ENCODE measurements around the gene NID1.

Gene NID1

DNA sequence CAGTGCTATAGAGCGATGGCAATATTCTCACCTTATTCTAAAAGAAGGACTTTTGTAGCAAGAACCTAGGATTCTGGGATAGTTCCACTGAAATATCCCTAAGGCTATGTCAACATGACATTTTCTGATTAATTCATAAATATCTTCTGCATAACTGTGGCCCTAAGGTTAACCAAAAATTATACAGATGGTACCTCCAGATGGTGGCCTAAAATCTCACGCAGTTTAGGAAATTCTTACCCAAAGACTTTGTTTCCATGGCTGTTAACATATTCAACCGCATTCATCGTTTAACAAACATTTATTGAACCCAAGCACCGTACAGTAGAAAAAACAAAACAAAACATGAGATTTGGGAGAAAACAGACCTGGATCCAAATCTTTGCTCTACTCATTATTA is 19.1 kb downstream of the NID1 start:
- H3K27me3 Mint-ChIP-seq: no peaks in the 10 kb centered on the region
- H3K36me3 Mint-ChIP-seq (ENCODE audit: insufficient read depth): no peaks in the 10 kb centered on the region
- no peak for DNase-seq (ENCODE audit: low spot score in 2 of 2)
- no peak for ATAC-seq (replicated peaks; ENCODE audit: extremely low read depth, poor library complexity, severe bottlenecking)
- H3K27ac Mint-ChIP-seq (ENCODE audit: low read depth): no peak overlapping the region
- H3K9me3 Mint-ChIP-seq: no peaks in the 10 kb centered on the region
- H3K4me1 Mint-ChIP-seq: no peaks in the 10 kb centered on the region
- no peak overlapping the region for H3K4me3 Mint-ChIP-seq

DNA sequence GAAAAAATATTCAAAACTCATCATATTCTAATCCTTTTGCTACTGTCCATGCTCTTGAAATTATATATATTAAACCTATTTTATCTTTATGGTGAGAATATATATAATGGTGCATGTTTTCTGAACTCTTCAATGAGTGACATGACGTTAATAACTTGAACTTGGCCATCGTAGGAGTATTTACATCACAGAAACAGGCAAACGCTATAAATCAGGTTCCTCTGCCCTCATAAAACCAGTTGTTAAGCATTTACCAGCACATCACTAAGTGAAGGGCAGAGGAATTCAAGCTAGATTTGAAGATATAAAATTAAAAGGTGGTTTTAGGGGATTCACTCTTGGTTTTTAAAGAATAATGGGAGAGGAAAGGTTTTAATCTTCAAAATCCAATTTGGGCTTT is 20.5 kb downstream of the NID1 start:
- no peak for DNase-seq (ENCODE audit: low spot score in 2 of 2)
- ATAC-seq (replicated peaks; ENCODE audit: extremely low read depth, poor library complexity, severe bottlenecking): no peak
- Mint-ChIP-seq H3K9me3 (no peaks in the 10 kb centered on the region), H3K27ac (ENCODE audit: low read depth) (no peak overlapping the region), H3K4me1 (no peaks in the 10 kb centered on the region), H3K4me3 (no peak overlapping the region), H3K27me3 (no peaks in the 10 kb centered on the region), H3K36me3 (ENCODE audit: insufficient read depth) (no peaks in the 10 kb centered on the region)

DNA sequence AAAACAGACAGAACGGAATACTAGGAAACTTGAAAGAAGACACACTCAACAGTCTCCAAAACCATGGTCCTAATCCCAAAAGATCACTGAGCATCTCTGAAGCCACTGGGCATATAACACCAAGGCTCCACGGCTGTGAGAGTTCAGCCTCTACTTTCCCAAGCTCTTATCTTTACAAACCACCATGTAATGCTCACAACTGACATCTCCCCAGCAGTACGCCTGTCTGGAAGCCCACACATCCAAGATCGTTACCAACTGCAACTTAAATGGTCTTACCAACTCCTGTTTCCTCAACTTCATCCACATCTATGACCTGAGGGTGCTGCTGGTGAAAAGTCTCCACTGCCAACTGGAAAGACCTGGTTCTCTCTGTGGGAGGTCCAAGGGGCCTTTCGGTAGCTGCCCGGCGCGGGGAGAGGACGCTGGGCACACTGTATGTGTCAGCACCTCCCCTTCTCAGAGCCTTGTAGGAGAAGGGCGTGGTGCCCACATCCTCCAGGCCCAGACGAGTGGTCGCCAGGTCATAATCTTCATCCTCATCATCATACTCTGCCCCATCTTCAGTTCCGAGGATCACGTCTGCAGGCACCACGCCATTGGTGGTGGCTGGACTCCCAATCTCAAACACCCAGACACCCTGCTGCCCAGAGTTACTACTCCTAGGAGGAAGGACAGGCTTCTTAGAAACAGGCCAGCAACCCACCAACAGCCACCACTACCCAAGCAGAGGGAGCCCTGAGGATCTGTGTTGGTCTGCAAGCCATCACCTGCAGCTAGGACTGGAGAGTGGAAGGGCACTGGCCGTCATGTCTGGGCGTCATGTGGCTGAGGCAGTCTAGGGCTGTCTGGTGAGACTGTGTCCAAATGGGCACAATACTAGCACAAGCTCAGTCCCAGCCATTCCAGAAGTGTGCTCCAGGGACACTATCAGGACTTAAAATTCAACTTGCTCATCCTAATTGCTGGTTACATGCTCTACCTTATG is 23.0 kb downstream of the NID1 start:
- H3K27me3 Mint-ChIP-seq: no peaks in the 10 kb centered on the region
- no peaks in the 10 kb centered on the region for H3K9me3 Mint-ChIP-seq
- no peaks in the 10 kb centered on the region for H3K36me3 Mint-ChIP-seq (ENCODE audit: insufficient read depth)
- no peaks in the 10 kb centered on the region for H3K4me1 Mint-ChIP-seq
- H3K4me3 Mint-ChIP-seq: no peak overlapping the region
- DNase-seq (ENCODE audit: low spot score in 2 of 2) (no peak), ATAC-seq (replicated peaks; ENCODE audit: extremely low read depth, poor library complexity, severe bottlenecking) (no peak)
- no peak overlapping the region for H3K27ac Mint-ChIP-seq (ENCODE audit: low read depth)

DNA sequence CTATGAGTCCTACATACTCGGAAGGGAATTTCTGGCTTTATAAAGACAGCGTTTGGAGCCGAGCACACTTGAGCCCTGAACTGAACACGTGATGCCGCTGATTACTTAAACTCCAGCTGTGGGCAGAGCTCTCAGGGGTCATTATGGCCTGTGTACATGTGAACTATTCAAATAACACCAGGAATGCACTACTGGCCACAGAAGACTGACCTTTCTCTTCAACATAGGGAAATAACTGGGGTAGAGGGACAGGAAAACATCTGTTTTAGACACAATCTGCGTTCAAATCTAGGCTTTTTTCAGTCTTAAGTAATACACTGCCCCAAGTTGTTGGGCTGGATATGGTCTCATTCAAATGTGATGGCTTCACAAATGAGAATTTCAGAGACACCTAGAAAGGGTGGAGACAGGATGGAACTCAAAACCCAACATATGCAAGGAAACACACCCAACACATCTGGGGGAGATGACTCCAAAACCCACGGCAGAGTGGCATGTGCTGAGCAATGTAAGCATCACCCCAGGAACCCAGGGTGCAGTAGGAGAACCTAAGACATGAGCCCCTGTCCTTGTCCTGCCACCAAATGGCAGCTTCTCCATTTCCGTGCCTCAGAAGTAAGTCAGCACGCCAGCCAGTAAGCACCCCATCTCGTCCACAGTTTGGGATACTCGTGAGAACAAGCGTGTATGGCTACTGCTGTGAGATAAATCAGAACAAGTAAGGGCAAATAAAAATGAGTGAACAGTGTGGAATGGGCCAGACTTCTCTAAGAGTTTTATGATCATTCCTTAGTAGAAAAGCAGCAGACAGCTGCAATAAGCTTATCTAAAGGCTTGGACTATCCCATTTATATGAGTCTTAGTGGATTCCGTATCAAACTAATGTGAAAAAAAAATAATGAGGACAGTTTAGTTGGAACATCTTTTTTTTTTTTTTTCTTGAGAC is 24.9 kb downstream of the NID1 start:
- Mint-ChIP-seq H3K27ac (ENCODE audit: low read depth) (no peak overlapping the region), H3K4me3 (no peak overlapping the region), H3K36me3 (ENCODE audit: insufficient read depth) (no peaks in the 10 kb centered on the region), H3K9me3 (no peaks in the 10 kb centered on the region), H3K27me3 (no peaks in the 10 kb centered on the region), H3K4me1 (no peaks in the 10 kb centered on the region)
- ATAC-seq (replicated peaks; ENCODE audit: extremely low read depth, poor library complexity, severe bottlenecking): no peak
- DNase-seq (ENCODE audit: low spot score in 2 of 2): no peak

DNA sequence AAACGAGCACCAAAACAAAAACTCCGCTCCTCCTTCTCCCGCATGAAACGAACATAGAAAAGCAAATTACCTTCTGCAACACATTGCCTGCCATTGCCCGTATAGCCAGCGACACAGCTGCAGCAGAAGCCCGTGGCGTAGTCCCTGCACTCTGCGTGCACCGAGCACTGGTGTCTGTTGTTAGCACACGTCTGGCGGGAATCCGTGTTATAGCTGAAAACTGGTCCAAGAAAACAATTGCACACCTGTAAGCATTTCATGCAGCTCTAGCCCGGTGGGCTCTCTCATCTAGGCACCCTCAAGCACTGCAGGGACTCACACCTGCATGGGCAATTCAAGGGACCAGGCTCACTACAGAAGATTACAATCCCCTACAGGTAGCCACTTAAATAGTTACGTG is 26.9 kb downstream of the NID1 start:
- no peaks in the 10 kb centered on the region for H3K9me3 Mint-ChIP-seq

DNA sequence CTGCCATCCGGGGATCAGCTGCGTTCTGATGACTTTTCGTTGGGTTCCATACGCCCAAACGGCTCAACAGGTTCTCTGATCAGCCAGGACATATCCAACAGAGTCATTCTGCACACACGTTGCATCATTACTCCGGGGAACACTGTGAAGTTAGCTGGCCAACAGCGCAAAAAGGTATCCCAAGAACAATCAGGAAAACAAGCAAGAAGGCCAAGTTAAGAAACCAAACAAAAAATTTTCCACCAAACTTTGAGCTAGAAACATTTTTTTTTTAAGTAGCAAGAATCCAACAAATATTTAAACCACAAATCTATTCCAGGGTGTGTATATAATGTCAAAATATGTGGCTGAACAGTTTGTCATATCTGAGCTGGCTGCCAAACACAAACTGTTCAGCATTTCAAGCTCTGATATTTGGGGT is 29.2 kb downstream of the NID1 start:
- Mint-ChIP-seq H3K27ac (ENCODE audit: low read depth) (no peak overlapping the region), H3K4me1 (no peaks in the 10 kb centered on the region), H3K27me3 (no peaks in the 10 kb centered on the region), H3K36me3 (ENCODE audit: insufficient read depth) (no peaks in the 10 kb centered on the region), H3K4me3 (no peak overlapping the region), H3K9me3 (no peaks in the 10 kb centered on the region)
- ATAC-seq (replicated peaks; ENCODE audit: extremely low read depth, poor library complexity, severe bottlenecking) (no peak), DNase-seq (ENCODE audit: low spot score in 2 of 2) (no peak)

More for the DNA sequence above, 26.9 kb downstream of the NID1 start:
- DNase-seq (ENCODE audit: low spot score in 2 of 2) (no peak), ATAC-seq (replicated peaks; ENCODE audit: extremely low read depth, poor library complexity, severe bottlenecking) (no peak)
- no peak overlapping the region for H3K4me3 Mint-ChIP-seq
- H3K4me1 Mint-ChIP-seq: no peaks in the 10 kb centered on the region
- no peak overlapping the region for H3K27ac Mint-ChIP-seq (ENCODE audit: low read depth)
- no peaks in the 10 kb centered on the region for H3K36me3 Mint-ChIP-seq (ENCODE audit: insufficient read depth)
- H3K27me3 Mint-ChIP-seq: no peaks in the 10 kb centered on the region

DNA sequence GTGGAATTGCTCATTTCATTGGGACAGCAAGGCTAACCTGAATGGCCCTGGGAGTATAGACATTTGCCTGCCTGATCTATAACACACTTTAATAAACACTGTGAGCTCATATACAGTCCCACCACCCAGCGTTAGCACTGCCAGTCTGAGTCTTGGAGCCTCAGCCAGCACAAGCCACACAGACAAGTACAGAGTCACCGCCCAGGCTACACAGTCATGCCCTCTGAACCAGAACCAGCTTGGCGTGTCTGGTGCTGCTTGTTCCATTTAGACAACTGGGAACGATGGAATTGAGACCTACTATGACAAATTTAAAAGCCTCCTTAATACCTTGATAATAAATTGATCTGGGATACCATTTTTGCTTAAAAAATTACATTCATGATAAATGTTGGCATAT is 31.6 kb downstream of the NID1 start:
- H3K9me3 Mint-ChIP-seq: no peaks in the 10 kb centered on the region

DNA sequence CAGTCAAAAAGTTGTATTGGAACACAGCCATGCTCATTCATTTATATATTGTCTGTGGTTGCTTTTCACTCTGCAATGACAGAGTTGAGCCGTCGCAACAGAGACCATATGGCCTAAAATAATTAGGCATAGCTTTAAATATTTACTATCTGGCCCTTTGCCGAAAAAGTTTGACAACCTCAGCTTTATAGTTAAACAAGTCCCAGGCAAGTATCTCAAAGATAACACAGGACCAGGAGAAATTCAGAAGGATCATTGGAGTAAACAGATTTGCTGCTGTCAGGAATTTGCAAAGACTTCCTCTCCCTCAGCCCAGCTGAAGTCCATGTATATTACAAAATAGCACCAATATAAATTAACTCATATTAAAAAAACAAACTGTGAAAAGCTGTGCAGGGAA is 34.4 kb downstream of the NID1 start:
- Mint-ChIP-seq H3K36me3 (ENCODE audit: insufficient read depth) (no peaks in the 10 kb centered on the region), H3K27ac (ENCODE audit: low read depth) (no peak overlapping the region), H3K4me1 (peaks cover 5% of the 10 kb centered on the region), H3K9me3 (no peaks in the 10 kb centered on the region), H3K27me3 (no peaks in the 10 kb centered on the region), H3K4me3 (no peak overlapping the region)
- ATAC-seq (replicated peaks; ENCODE audit: extremely low read depth, poor library complexity, severe bottlenecking): no peak
- DNase-seq (ENCODE audit: low spot score in 2 of 2): no peak

More for the DNA sequence above, 31.6 kb downstream of the NID1 start:
- no peaks in the 10 kb centered on the region for H3K36me3 Mint-ChIP-seq (ENCODE audit: insufficient read depth)
- H3K4me3 Mint-ChIP-seq: no peak overlapping the region
- no peak for DNase-seq (ENCODE audit: low spot score in 2 of 2)
- H3K27me3 Mint-ChIP-seq: no peaks in the 10 kb centered on the region
- no peak overlapping the region for H3K27ac Mint-ChIP-seq (ENCODE audit: low read depth)
- ATAC-seq (replicated peaks; ENCODE audit: extremely low read depth, poor library complexity, severe bottlenecking): no peak
- H3K4me1 Mint-ChIP-seq: no peaks in the 10 kb centered on the region

DNA sequence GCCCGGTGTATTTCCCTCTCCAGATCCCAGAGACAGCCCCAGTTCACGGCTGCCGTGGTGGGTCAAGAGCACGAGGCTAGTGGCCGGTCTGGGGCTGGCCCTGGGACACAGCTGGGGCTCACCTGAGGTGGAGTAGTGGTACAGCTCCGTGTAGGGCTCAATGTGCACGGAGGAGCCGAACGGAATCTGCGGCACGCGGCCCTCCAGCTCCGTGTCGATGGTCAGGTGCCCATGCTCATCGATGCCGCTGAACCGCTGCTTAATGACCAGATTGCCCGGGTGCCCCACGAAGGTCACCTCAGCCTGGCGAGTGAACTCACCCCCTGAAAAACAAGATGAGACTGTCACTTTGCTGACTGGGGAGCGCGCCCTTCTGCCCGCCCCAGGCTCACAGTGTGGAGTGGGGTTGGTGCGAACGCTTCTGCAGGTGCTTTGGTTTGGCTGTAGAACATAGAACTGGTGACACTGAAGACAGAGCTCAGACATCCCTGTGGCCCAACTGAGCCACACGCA is 35.4 kb downstream of the NID1 start:
- Mint-ChIP-seq H3K27me3 (no peaks in the 10 kb centered on the region), H3K27ac (ENCODE audit: low read depth) (no peak overlapping the region), H3K4me3 (no peak overlapping the region), H3K9me3 (no peaks in the 10 kb centered on the region), H3K4me1 (peaks cover 5% of the 10 kb centered on the region), H3K36me3 (ENCODE audit: insufficient read depth) (no peaks in the 10 kb centered on the region)
- DNase-seq (ENCODE audit: low spot score in 2 of 2) (no peak), ATAC-seq (replicated peaks; ENCODE audit: extremely low read depth, poor library complexity, severe bottlenecking) (no peak)

DNA sequence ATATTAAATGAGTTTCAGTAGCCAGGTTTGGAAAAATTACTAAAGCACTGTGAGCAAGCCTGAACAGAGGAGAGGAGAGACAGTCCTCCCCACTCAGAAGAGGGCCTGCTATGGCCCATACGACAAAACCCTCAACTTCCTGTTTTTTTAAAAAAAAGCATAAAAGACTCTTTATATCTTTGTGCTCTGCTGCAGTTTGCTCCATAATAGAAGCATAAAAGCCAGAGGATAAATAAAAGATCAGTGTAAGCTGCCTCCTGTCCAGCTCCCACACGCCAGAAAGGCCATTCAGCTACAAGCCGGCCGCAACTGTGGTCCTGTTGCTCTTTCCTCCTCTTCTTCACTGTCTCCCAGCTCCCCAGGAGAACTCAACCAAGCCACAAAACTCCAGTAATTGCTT is 37.8 kb downstream of the NID1 start:
- no peaks in the 10 kb centered on the region for H3K9me3 Mint-ChIP-seq
- ATAC-seq (replicated peaks; ENCODE audit: extremely low read depth, poor library complexity, severe bottlenecking) (no peak), DNase-seq (ENCODE audit: low spot score in 2 of 2) (no peak)
- peaks cover 5% of the 10 kb centered on the region for H3K4me1 Mint-ChIP-seq
- H3K27ac Mint-ChIP-seq (ENCODE audit: low read depth): no peak overlapping the region
- H3K4me3 Mint-ChIP-seq: no peak overlapping the region
- H3K27me3 Mint-ChIP-seq: no peaks in the 10 kb centered on the region
- no peaks in the 10 kb centered on the region for H3K36me3 Mint-ChIP-seq (ENCODE audit: insufficient read depth)

DNA sequence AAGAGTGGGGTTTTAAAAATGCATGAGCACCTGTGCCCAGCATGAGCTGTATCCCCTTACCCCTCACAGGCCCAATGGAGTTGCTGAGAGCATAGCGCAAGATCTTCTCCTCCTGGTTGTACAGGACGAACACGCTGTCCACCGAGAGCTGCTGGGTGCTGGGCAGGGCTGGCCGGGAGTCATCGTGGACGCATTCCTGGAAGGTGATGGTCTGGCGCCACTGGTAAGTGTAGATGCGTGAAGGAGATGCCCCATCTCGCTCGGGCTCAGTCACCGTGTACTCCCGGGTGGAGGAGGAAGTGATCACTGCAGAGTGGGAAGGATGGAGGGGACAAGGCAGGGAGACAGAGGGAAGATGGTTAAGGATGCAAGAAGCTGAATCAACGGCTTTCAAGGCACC is 39.1 kb downstream of the NID1 start:
- DNase-seq (ENCODE audit: low spot score in 2 of 2): no peak
- Mint-ChIP-seq H3K4me1 (peaks cover 5% of the 10 kb centered on the region), H3K9me3 (no peaks in the 10 kb centered on the region), H3K27ac (ENCODE audit: low read depth) (no peak overlapping the region), H3K36me3 (ENCODE audit: insufficient read depth) (no peaks in the 10 kb centered on the region), H3K27me3 (no peaks in the 10 kb centered on the region), H3K4me3 (no peak overlapping the region)
- ATAC-seq (replicated peaks; ENCODE audit: extremely low read depth, poor library complexity, severe bottlenecking): no peak

DNA sequence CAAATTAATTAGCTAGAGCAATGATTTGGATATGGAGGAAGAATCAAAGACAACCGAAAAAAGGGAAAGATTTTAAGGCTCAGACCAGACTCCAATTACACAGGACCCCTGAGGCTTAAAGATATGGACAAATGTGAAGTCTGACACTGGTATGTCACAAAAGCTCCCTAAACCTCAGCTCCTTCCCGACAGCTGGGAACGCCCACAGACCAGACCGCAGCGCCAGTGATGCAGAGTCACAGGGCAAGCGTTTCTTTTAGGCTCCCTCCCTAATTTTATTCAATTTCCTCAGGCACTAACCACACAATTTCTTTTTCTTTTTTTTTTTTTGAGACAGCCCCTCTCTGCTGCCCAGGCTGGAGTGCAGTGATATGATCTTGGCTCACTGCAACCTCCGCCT is 40.2 kb downstream of the NID1 start:
- Mint-ChIP-seq H3K4me3 (no peak overlapping the region), H3K4me1 (peaks cover 5% of the 10 kb centered on the region), H3K9me3 (no peaks in the 10 kb centered on the region), H3K36me3 (ENCODE audit: insufficient read depth) (no peaks in the 10 kb centered on the region), H3K27me3 (no peaks in the 10 kb centered on the region), H3K27ac (ENCODE audit: low read depth) (no peak overlapping the region)
- no peak for DNase-seq (ENCODE audit: low spot score in 2 of 2)
- no peak for ATAC-seq (replicated peaks; ENCODE audit: extremely low read depth, poor library complexity, severe bottlenecking)

Measured in central memory CD8-positive, alpha-beta T cell (primary cell).